ENCODE data around the gene GRK1.
"Not testable (repeated sequence)": the region's sequence is repeated elsewhere in the genome, so short reads cannot be mapped to it uniquely, and the experiment has no call there.

Gene GRK1

GRCh38 chr13:113745500-113746142 lies 78.6 kb downstream of the GRK1 start:
- DNase-seq, result not testable (repeated sequence)

GRCh38 chr13:113746143-113746525 lies 79.1 kb downstream of the GRK1 start:
- DNase-seq, result peak; percentile 22

- DNase-seq, result no peak
Observed at GRCh38 chr13:113746671-113747070, 79.7 kb downstream of the GRK1 start.

- DNase-seq, result no peak
Observed at GRCh38 chr13:113747291-113747833, 80.3 kb downstream of the GRK1 start.

GRCh38 chr13:113748101-113748861 lies 81.3 kb downstream of the GRK1 start:
- no peak for DNase-seq

- DNase-seq, result no peak
Observed at GRCh38 chr13:113748862-113749451, 81.9 kb downstream of the GRK1 start.

- no peak for DNase-seq
Observed at GRCh38 chr13:113749507-113749906, 82.5 kb downstream of the GRK1 start.

- no peak for DNase-seq
Observed at GRCh38 chr13:113749967-113750366, 82.9 kb downstream of the GRK1 start.

GRCh38 chr13:113750554-113751399 lies 83.8 kb downstream of the GRK1 start:
- no peak for DNase-seq

- no peak for DNase-seq
Observed at GRCh38 chr13:113751491-113751890, 84.5 kb downstream of the GRK1 start.

GRCh38 chr13:113752211-113752986 lies 85.4 kb downstream of the GRK1 start:
- DNase-seq, result not testable (repeated sequence)

- DNase-seq, result no peak
Observed at GRCh38 chr13:113753171-113753570, 86.2 kb downstream of the GRK1 start.

GRCh38 chr13:113754242-113754641 lies 87.2 kb downstream of the GRK1 start:
- DNase-seq, result no peak

GRCh38 chr13:113754691-113755090 lies 87.7 kb downstream of the GRK1 start:
- DNase-seq, result no peak

GRCh38 chr13:113756441-113757097 lies 89.5 kb downstream of the GRK1 start:
- no peak for DNase-seq

GRCh38 chr13:113758651-113759524 lies 91.9 kb downstream of the GRK1 start, which contains the start of gene TMEM255B:
Gene TMEM255B (plus strand): TSS chr13:113759226. CDS start chr13:113759270, 44 bp downstream.
- peak; percentile 73 for DNase-seq

- no peak for DNase-seq
Observed at GRCh38 chr13:113759525-113760137, 92.6 kb downstream of the GRK1 start.

GRCh38 chr13:113761136-113761535 lies 94.1 kb downstream of the GRK1 start:
- no peak for DNase-seq

- DNase-seq, result no peak
Observed at GRCh38 chr13:113762075-113762474, 95.1 kb downstream of the GRK1 start.

GRCh38 chr13:113762538-113762937 lies 95.5 kb downstream of the GRK1 start:
- no peak for DNase-seq

Measured in NCI-H526 treated with DMSO at 0.1 percent for 48 hours (cell line).